Caco-2 (cell line): ENCODE results near the gene MACROD2. TPM values are rescaled to one million over a fixed set of nuclear protein-coding genes. Genes with fewer than 3 reads are reported as not detected.
"Not testable (repeated sequence)": the region's sequence is repeated elsewhere in the genome, so short reads cannot be mapped to it uniquely, and the experiment has no call there.

ENCODE experiments used
- BruUV-seq: library from RNA; stranded (reverse); fragments of 400-500 nt; replicated peaks from 2 replicates; lab custom pipeline; 2021; lab: Mats Ljungman, UMichigan
- CTCF ChIA-PET: fragments of 300-600 bp; sonication (Branson Sonifier 250); formaldehyde crosslinking; loops from one replicate; lab custom pipeline; 2022; ENCODE audit warnings: antibody characterized with exemption; lab: Charles Lee
- POLR2A ChIA-PET: fragments of 300-600 bp; sonication (Branson Sonifier 250); formaldehyde crosslinking; loops from one replicate; lab custom pipeline; 2022; ENCODE audit warnings: antibody characterized with exemption; lab: Charles Lee
- DNase-seq, 2 experiments: peaks; one replicate each; pipeline versions ENCODE4 v3.0.0 to v3.0.0-alpha.2; 2020 to 2022
- H3K27me3 ChIP-seq: replicated peaks from 2 replicates; pipeline ENCODE4 v1.6.0; 2011; ENCODE audit warnings: low read length; ENCODE audit not compliant: control insufficient read depth, insufficient read depth
- H3K36me3 ChIP-seq: 2 replicates; pipeline ENCODE4 v1.5.1; 2011; ENCODE audit warnings: low read length; ENCODE audit not compliant: control insufficient read depth, insufficient read depth
- H3K4me1 ChIP-seq: fragments of 250-450 bp; sonication (Bioruptor Pico); 2 replicates; pipeline ENCODE4 v1.5.1; 2020; ENCODE audit warnings: mild to moderate bottlenecking
- H3K4me3 ChIP-seq: 2 replicates; pipeline ENCODE4 v1.5.1; 2011; ENCODE audit warnings: low read depth, mild to moderate bottlenecking, control low read depth, low read length
- H3K9me3 ChIP-seq: fragments of 250-450 bp; sonication (Bioruptor Pico); 2 replicates; pipeline ENCODE4 v1.5.1; 2020; ENCODE audit warnings: mild to moderate bottlenecking, moderate library complexity
- H3K27ac Mint-ChIP-seq: one replicate; pipeline ENCODE4 v1.8.0; 2022; ENCODE audit warnings: mixed read lengths; ENCODE audit not compliant: unreplicated experiment
- H3K27me3 Mint-ChIP-seq: one replicate; pipeline ENCODE4 v1.8.0; 2022; ENCODE audit warnings: mixed read lengths; ENCODE audit not compliant: insufficient read depth, unreplicated experiment
- H3K36me3 Mint-ChIP-seq: one replicate; pipeline ENCODE4 v1.8.0; 2022; ENCODE audit warnings: mild to moderate bottlenecking, mixed read lengths; ENCODE audit not compliant: insufficient read depth, unreplicated experiment
- H3K4me1 Mint-ChIP-seq: one replicate; pipeline ENCODE4 v1.8.0; 2022; ENCODE audit warnings: low read depth, mixed read lengths; ENCODE audit not compliant: unreplicated experiment
- H3K4me3 Mint-ChIP-seq: one replicate; pipeline ENCODE4 v1.8.0; 2022; ENCODE audit warnings: mild to moderate bottlenecking, moderate library complexity, mixed read lengths; ENCODE audit not compliant: unreplicated experiment
- H3K9me3 Mint-ChIP-seq: one replicate; pipeline ENCODE4 v1.8.0; 2022; ENCODE audit warnings: mixed read lengths; ENCODE audit not compliant: unreplicated experiment
- CTCF ChIP-seq, 2 experiments: fragments of 200-600 bp in 1 of 2; IDR thresholded peaks; 1 replicate in 1 of 2; 2 replicates in 1 of 2; pipeline versions ENCODE4 v1.5.1 to v1.8.0; 2011 to 2022; ENCODE audit warnings: antibody characterized with exemption in 1 of 2, control low read depth in 1 of 2, inconsistent platforms in 1 of 2, low read depth in 1 of 2, low read length in 1 of 2, mild to moderate bottlenecking in 1 of 2, moderate library complexity in 1 of 2; ENCODE audit not compliant: insufficient read depth in 1 of 2, severe bottlenecking in 1 of 2, unreplicated experiment in 1 of 2
- intact Hi-C: fragments of 100-400 bp; cut with micrococcal nuclease; formaldehyde crosslinking; loops from one replicate; pipeline ENCODE4 v1.10.0; 2022; ENCODE audit not compliant: unreplicated experiment
- total RNA-seq: library from RNA; stranded (reverse); gene quantifications from 2 replicates; pipeline ENCODE4 v1.2.3, GENCODE V29; 2022

Gene MACROD2
- total RNA-seq, 1 experiment from 2014 or later = 6.4 TPM

GRCh38 chr20:15805154-15805553 is 1809.8 kb downstream of the MACROD2 start:
- no peak overlapping the region for H3K4me3 ChIP-seq
- no peaks in the 10 kb centered on the region for H3K9me3 ChIP-seq
- no TSS peak for BruUV-seq
- H3K4me1 ChIP-seq = no peaks in the 10 kb centered on the region
- DNase-seq = no peak
- ChIA-PET POLR2A (no interaction called here), CTCF (no interaction called here)
- peaks cover 16% of the 10 kb centered on the region for H3K4me1 Mint-ChIP-seq
- H3K36me3 Mint-ChIP-seq = no peaks in the 10 kb centered on the region
- no peak overlapping the region for H3K4me3 Mint-ChIP-seq
- no peaks in the 10 kb centered on the region for H3K27me3 ChIP-seq
- intact Hi-C loops = no loop called here
- H3K36me3 ChIP-seq = no peaks in the 10 kb centered on the region
- TF ChIP-seq CTCF (IDR thresholded peaks at IDR 0.05; ENCODE audit: insufficient read depth in 1 of 2, low read depth in 1 of 2, low read length in 1 of 2, severe bottlenecking in 1 of 2, unreplicated experiment in 1 of 2) = no peak
- no peaks in the 10 kb centered on the region for H3K27me3 Mint-ChIP-seq
- H3K9me3 Mint-ChIP-seq = no peaks in the 10 kb centered on the region
- H3K27ac Mint-ChIP-seq = no peak overlapping the region

- H3K4me1 Mint-ChIP-seq = peaks cover 16% of the 10 kb centered on the region
- TF ChIP-seq CTCF (IDR thresholded peaks at IDR 0.05; ENCODE audit: insufficient read depth in 1 of 2, low read depth in 1 of 2, low read length in 1 of 2, severe bottlenecking in 1 of 2, unreplicated experiment in 1 of 2) = no peak
- H3K4me1 ChIP-seq = no peaks in the 10 kb centered on the region
- no TSS peak for BruUV-seq
- H3K4me3 ChIP-seq = no peak overlapping the region
- H3K27me3 ChIP-seq = no peaks in the 10 kb centered on the region
- no peaks in the 10 kb centered on the region for H3K36me3 Mint-ChIP-seq
- H3K27ac Mint-ChIP-seq = no peak overlapping the region
- no peak for DNase-seq
- no peaks in the 10 kb centered on the region for H3K9me3 Mint-ChIP-seq
- POLR2A ChIA-PET = no interaction called here
- H3K27me3 Mint-ChIP-seq = no peaks in the 10 kb centered on the region
- intact Hi-C loops = no loop called here
- H3K4me3 Mint-ChIP-seq = no peak overlapping the region
- CTCF ChIA-PET = no interaction called here
- H3K36me3 ChIP-seq = no peaks in the 10 kb centered on the region
- no peaks in the 10 kb centered on the region for H3K9me3 ChIP-seq
Measured at GRCh38 chr20:15806105-15806504, 1810.8 kb downstream of the MACROD2 start.

- BruUV-seq = no TSS peak
- Histone ChIP-seq H3K4me1 (no peaks in the 10 kb centered on the region), H3K9me3 (no peaks in the 10 kb centered on the region), H3K4me3 (no peak overlapping the region), H3K27me3 (no peaks in the 10 kb centered on the region), H3K36me3 (no peaks in the 10 kb centered on the region)
- POLR2A ChIA-PET = no interaction called here
- Mint-ChIP-seq H3K27me3 (no peaks in the 10 kb centered on the region), H3K27ac (no peak overlapping the region), H3K4me1 (peaks cover 16% of the 10 kb centered on the region), H3K9me3 (no peaks in the 10 kb centered on the region), H3K4me3 (no peak overlapping the region), H3K36me3 (no peaks in the 10 kb centered on the region)
- intact Hi-C loops = no loop called here
- DNase-seq = no peak
- CTCF ChIA-PET = no interaction called here
- TF ChIP-seq CTCF (IDR thresholded peaks at IDR 0.05; ENCODE audit: insufficient read depth in 1 of 2, low read depth in 1 of 2, low read length in 1 of 2, severe bottlenecking in 1 of 2, unreplicated experiment in 1 of 2) = no peak
Measured at GRCh38 chr20:15807271-15807670, 1812.0 kb downstream of the MACROD2 start.

- BruUV-seq, H3K27me3 Mint-ChIP-seq, H3K9me3 Mint-ChIP-seq, POLR2A ChIA-PET, H3K4me3 Mint-ChIP-seq, CTCF ChIA-PET, H3K36me3 Mint-ChIP-seq, H3K36me3 ChIP-seq, DNase-seq, H3K4me1 ChIP-seq, H3K9me3 ChIP-seq, H3K4me3 ChIP-seq, H3K27ac Mint-ChIP-seq, H3K27me3 ChIP-seq, intact Hi-C loops: not testable (repeated sequence)
- peaks cover 16% of the 10 kb centered on the region for H3K4me1 Mint-ChIP-seq
Measured at GRCh38 chr20:15807771-15808170, 1812.5 kb downstream of the MACROD2 start.
